GM12878 (cell line): Measurements from ENCODE around the gene MRGPRX3.

ENCODE experiments used
- CREM ChIP-seq: IDR thresholded peaks from 2 replicates; pipeline ENCODE4 v1.6.1; 2014; ENCODE audit warnings: antibody characterized with exemption, low read depth
- EP300 ChIP-seq, 2 experiments: fragments of 150-350 bp in 1 of 2; IDR thresholded peaks; 2 replicates each; pipeline ENCODE4 v1.6.1; 2011 to 2012; ENCODE audit warnings: low read depth in 2 of 2, low read length in 2 of 2, borderline replicate concordance in 1 of 2, improper control_type of control experiment in 1 of 2, inconsistent platforms in 1 of 2; ENCODE audit not compliant: control insufficient read depth in 1 of 2
- EZH2 ChIP-seq: IDR thresholded peaks from 2 replicates; pipeline ENCODE4 v1.6.1; 2012; ENCODE audit warnings: low read depth, mild to moderate bottlenecking, control low read depth, inconsistent platforms, low read length, borderline replicate concordance; ENCODE audit not compliant: control insufficient read depth
- NR2F1 ChIP-seq: fragments of 450-650 bp; conservative IDR thresholded peaks from 2 replicates; pipeline ENCODE4 v1.6.1; 2017; ENCODE audit warnings: mild to moderate bottlenecking
- POLR2A ChIP-seq: IDR thresholded peaks from 2 replicates; pipeline ENCODE4 v1.6.1; 2011; ENCODE audit warnings: low read depth, mild to moderate bottlenecking, low read length
- SMC3 ChIP-seq: IDR thresholded peaks from 2 replicates; pipeline ENCODE4 v1.6.1; 2011; ENCODE audit warnings: low read length, improper control_type of control experiment, borderline replicate concordance
- SREBF2 ChIP-seq: IDR thresholded peaks from 2 replicates; pipeline ENCODE4 v1.6.1; 2012; ENCODE audit warnings: mild to moderate bottlenecking, low read length
- TF ChIP-seq, protein P1 (sequence below), 3 experiments: IDR thresholded peaks in 2 of 3; conservative IDR thresholded peaks in 1 of 3; 2 replicates each; pipeline ENCODE4 v1.5.1; 2011; ENCODE audit warnings: low read depth in 3 of 3, low read length in 3 of 3, mild to moderate bottlenecking in 3 of 3, control low read depth in 2 of 3, moderate library complexity in 2 of 3, inconsistent platforms in 1 of 3, mixed read lengths in 1 of 3; ENCODE audit not compliant: control insufficient read depth in 2 of 3, insufficient read depth in 1 of 3; ENCODE audit errors: extremely low read depth in 1 of 3
- TF ChIP-seq, protein P2 (sequence below): fragments of 450-650 bp; IDR thresholded peaks from 2 replicates; pipeline ENCODE4 v1.6.1; 2017; ENCODE audit warnings: antibody characterized with exemption, mild to moderate bottlenecking, moderate library complexity
- TF ChIP-seq, protein P3 (sequence below): fragments of 450-650 bp; formaldehyde crosslinking; IDR thresholded peaks from 2 replicates; pipeline ENCODE4 v1.5.0; 2022; ENCODE audit warnings: mild to moderate bottlenecking, missing genetic modification characterization

DNA sequence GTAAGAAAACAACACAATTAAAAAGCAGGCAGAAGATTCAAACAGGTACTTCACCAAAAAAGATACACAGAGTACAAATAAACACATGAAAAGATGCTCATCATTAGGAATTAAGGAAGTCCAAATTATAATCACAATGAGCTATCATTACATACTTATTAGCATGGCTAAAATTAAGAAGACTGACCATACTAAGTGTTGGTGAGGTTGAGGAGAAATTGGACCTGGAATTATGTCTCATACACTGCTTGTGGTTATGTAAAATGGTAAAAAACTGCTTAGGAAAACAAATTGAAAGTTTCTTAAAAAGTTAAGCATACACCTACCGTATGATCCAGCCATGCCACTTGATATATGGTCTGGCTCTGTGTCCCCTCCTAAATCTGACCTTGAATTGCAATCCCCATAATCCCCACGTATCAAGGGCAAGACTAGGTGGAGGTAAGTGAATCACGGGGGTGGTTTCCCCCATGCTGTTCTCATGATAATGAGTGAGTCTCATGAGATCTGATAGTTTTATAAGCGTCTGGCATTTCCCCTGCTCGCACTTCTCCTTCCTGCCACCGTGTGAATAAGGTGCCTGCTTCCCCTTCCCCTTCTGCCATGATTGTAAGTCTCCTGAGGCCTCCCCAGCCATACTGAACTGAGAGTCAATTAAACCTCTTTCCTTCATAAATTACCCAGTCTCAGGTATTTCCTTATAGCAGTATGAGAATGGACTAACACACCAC, 31.3 kb upstream of the MRGPRX3 start:
- no peak for TF ChIP-seq SMC3
- TF ChIP-seq, protein P1, sequence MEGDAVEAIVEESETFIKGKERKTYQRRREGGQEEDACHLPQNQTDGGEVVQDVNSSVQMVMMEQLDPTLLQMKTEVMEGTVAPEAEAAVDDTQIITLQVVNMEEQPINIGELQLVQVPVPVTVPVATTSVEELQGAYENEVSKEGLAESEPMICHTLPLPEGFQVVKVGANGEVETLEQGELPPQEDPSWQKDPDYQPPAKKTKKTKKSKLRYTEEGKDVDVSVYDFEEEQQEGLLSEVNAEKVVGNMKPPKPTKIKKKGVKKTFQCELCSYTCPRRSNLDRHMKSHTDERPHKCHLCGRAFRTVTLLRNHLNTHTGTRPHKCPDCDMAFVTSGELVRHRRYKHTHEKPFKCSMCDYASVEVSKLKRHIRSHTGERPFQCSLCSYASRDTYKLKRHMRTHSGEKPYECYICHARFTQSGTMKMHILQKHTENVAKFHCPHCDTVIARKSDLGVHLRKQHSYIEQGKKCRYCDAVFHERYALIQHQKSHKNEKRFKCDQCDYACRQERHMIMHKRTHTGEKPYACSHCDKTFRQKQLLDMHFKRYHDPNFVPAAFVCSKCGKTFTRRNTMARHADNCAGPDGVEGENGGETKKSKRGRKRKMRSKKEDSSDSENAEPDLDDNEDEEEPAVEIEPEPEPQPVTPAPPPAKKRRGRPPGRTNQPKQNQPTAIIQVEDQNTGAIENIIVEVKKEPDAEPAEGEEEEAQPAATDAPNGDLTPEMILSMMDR (IDR thresholded peaks at IDR 0.05 in 2 of 3, conservative IDR thresholded peaks at IDR 0.05 in 1 of 3; ENCODE audit: control insufficient read depth in 2 of 3, extremely low read depth in 1 of 3, insufficient read depth in 1 of 3, low read depth in 3 of 3, low read length in 3 of 3) = no peak
- TF ChIP-seq, protein P2, sequence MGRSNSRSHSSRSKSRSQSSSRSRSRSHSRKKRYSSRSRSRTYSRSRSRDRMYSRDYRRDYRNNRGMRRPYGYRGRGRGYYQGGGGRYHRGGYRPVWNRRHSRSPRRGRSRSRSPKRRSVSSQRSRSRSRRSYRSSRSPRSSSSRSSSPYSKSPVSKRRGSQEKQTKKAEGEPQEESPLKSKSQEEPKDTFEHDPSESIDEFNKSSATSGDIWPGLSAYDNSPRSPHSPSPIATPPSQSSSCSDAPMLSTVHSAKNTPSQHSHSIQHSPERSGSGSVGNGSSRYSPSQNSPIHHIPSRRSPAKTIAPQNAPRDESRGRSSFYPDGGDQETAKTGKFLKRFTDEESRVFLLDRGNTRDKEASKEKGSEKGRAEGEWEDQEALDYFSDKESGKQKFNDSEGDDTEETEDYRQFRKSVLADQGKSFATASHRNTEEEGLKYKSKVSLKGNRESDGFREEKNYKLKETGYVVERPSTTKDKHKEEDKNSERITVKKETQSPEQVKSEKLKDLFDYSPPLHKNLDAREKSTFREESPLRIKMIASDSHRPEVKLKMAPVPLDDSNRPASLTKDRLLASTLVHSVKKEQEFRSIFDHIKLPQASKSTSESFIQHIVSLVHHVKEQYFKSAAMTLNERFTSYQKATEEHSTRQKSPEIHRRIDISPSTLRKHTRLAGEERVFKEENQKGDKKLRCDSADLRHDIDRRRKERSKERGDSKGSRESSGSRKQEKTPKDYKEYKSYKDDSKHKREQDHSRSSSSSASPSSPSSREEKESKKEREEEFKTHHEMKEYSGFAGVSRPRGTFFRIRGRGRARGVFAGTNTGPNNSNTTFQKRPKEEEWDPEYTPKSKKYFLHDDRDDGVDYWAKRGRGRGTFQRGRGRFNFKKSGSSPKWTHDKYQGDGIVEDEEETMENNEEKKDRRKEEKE = no peak
- no peak for TF ChIP-seq POLR2A
- TF ChIP-seq EP300 (IDR thresholded peaks at IDR 0.05; ENCODE audit: borderline replicate concordance in 1 of 2, control insufficient read depth in 1 of 2, low read depth in 2 of 2, low read length in 2 of 2) = no peak
- no peak for TF ChIP-seq NR2F1
- TF ChIP-seq EZH2 = no peak
- TF ChIP-seq SREBF2 = no peak
- no peak for TF ChIP-seq CREM
- TF ChIP-seq, protein P3, sequence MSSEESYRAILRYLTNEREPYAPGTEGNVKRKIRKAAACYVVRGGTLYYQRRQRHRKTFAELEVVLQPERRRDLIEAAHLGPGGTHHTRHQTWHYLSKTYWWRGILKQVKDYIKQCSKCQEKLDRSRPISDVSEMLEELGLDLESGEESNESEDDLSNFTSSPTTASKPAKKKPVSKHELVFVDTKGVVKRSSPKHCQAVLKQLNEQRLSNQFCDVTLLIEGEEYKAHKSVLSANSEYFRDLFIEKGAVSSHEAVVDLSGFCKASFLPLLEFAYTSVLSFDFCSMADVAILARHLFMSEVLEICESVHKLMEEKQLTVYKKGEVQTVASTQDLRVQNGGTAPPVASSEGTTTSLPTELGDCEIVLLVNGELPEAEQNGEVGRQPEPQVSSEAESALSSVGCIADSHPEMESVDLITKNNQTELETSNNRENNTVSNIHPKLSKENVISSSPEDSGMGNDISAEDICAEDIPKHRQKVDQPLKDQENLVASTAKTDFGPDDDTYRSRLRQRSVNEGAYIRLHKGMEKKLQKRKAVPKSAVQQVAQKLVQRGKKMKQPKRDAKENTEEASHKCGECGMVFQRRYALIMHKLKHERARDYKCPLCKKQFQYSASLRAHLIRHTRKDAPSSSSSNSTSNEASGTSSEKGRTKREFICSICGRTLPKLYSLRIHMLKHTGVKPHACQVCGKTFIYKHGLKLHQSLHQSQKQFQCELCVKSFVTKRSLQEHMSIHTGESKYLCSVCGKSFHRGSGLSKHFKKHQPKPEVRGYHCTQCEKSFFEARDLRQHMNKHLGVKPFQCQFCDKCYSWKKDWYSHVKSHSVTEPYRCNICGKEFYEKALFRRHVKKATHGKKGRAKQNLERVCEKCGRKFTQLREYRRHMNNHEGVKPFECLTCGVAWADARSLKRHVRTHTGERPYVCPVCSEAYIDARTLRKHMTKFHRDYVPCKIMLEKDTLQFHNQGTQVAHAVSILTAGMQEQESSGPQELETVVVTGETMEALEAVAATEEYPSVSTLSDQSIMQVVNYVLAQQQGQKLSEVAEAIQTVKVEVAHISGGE (CRISPR knock-in tag) = no peak
